H1 (cell line): ENCODE measurements around the gene NEUROG1. TPM values are rescaled to one million over a fixed set of nuclear protein-coding genes. Genes with fewer than 3 reads are reported as not detected.

Experiments
- CTCF ChIA-PET: fragments of 300-600 bp; sonication (Branson Sonifier 250); formaldehyde crosslinking; loops from one replicate; lab custom pipeline; 2021; ENCODE audit not compliant: partially characterized antibody; lab: Charles Lee
- POLR2A ChIA-PET: fragments of 300-600 bp; sonication (Branson Sonifier 250); formaldehyde crosslinking; loops from one replicate; lab custom pipeline; 2021; ENCODE audit warnings: inconsistent platforms; ENCODE audit not compliant: partially characterized antibody; lab: Charles Lee
- DNase-seq, 2 experiments: peaks; one replicate each; pipeline versions ENCODE4 v3.0.0 to v3.0.0-alpha.2; 2010 to 2022; ENCODE audit warnings: low spot score in 2 of 2, low read depth in 1 of 2, mixed read lengths in 1 of 2
- FAIRE-seq: peaks from 2 replicates; lab custom pipeline; 2011; peaks lifted over from hg19 to GRCh38; lab: Jason Lieb, UNC
- H2AFZ ChIP-seq: 2 replicates; pipeline ENCODE4 v1.8.1; 2012; ENCODE audit warnings: low read length, inconsistent platforms
- H2AK5ac ChIP-seq: 2 replicates; pipeline ENCODE4 v1.6.1; 2013; ENCODE audit warnings: low read depth, low read length
- H2BK120ac ChIP-seq: replicated peaks from 2 replicates; pipeline ENCODE3; 2013; ENCODE audit warnings: low read depth, low read length, inconsistent platforms
- H2BK12ac ChIP-seq: 2 replicates; pipeline ENCODE4 v1.6.1; 2013; ENCODE audit warnings: low read depth, low read length
- H2BK15ac ChIP-seq: 2 replicates; pipeline ENCODE4 v1.6.1; 2013; ENCODE audit warnings: low read length
- H2BK20ac ChIP-seq: 2 replicates; pipeline ENCODE4 v1.6.1; 2013; ENCODE audit warnings: low read length
- H2BK5ac ChIP-seq: 2 replicates; pipeline ENCODE4 v1.6.1; 2013; ENCODE audit warnings: low read depth, low read length
- H3K14ac ChIP-seq: 2 replicates; pipeline ENCODE4 v1.6.1; 2013; ENCODE audit warnings: inconsistent platforms; ENCODE audit not compliant: insufficient read length
- H3K18ac ChIP-seq: 2 replicates; pipeline ENCODE4 v1.6.1; 2013; ENCODE audit warnings: low read length; ENCODE audit errors: extremely low read depth
- H3K23ac ChIP-seq: 2 replicates; pipeline ENCODE4 v1.6.1; 2013; ENCODE audit warnings: inconsistent platforms; ENCODE audit not compliant: insufficient read length
- H3K23me2 ChIP-seq: 2 replicates; pipeline ENCODE4 v1.6.1; 2013; ENCODE audit warnings: low read depth, low read length
- H3K27ac ChIP-seq: 2 replicates; pipeline ENCODE4 v1.6.1; 2011; ENCODE audit warnings: low read depth, low read length, inconsistent platforms
- H3K27me3 ChIP-seq, 4 experiments: replicated peaks in 1 of 4; 1 replicate in 1 of 4; 2 replicates in 3 of 4; pipeline versions ENCODE4 v1.6.1 to v1.8.1; 2011 to 2013; ENCODE audit warnings: low read length in 3 of 4, mild to moderate bottlenecking in 3 of 4, inconsistent platforms in 2 of 4, mixed read lengths in 2 of 4, moderate library complexity in 1 of 4; ENCODE audit not compliant: control insufficient read depth in 3 of 4, insufficient read depth in 3 of 4; ENCODE audit errors: extremely low read depth in 1 of 4
- H3K36me3 ChIP-seq, 4 experiments: 2 replicates each; pipeline versions ENCODE4 v1.6.1 to v1.8.1; 2011 to 2013; ENCODE audit warnings: mild to moderate bottlenecking in 4 of 4, low read length in 3 of 4, moderate library complexity in 2 of 4, control low read depth in 1 of 4, inconsistent platforms in 1 of 4; ENCODE audit not compliant: insufficient read depth in 4 of 4, control insufficient read depth in 2 of 4
- H3K4ac ChIP-seq: replicated peaks from 2 replicates; pipeline ENCODE3; 2013; ENCODE audit warnings: low read length, low read depth, mixed read lengths, inconsistent platforms; ENCODE audit not compliant: insufficient read length
- H3K4me1 ChIP-seq, 4 experiments: replicated peaks in 1 of 4; 1 replicate in 1 of 4; 2 replicates in 3 of 4; pipeline versions ENCODE4 v1.6.1 to v1.8.1; 2011 to 2013; ENCODE audit warnings: low read length in 3 of 4, inconsistent platforms in 2 of 4, mixed read lengths in 1 of 4; ENCODE audit not compliant: insufficient read depth in 4 of 4, control insufficient read depth in 3 of 4
- H3K4me2 ChIP-seq, 2 experiments: 2 replicates each; pipeline versions ENCODE4 v1.6.1 to v1.8.1; 2011 to 2013; ENCODE audit warnings: low read depth in 2 of 2, low read length in 2 of 2, control low read depth in 1 of 2, inconsistent platforms in 1 of 2, mild to moderate bottlenecking in 1 of 2; ENCODE audit not compliant: insufficient read depth in 1 of 2
- H3K4me3 ChIP-seq, 4 experiments: fragments of 200-600, 300-600 bp in 1 of 4; sonication (generic), shearing (Covaris generic), sonication (Bioruptor Twin) in 1 of 4; 2 replicates each; pipeline versions ENCODE4 v1.5.1 to v1.8.1; 2011 to 2016; ENCODE audit warnings: low read length in 4 of 4, low read depth in 3 of 4, control low read depth in 2 of 4, inconsistent platforms in 2 of 4, mild to moderate bottlenecking in 2 of 4, mixed read lengths in 1 of 4, moderate library complexity in 1 of 4; ENCODE audit not compliant: insufficient read depth in 2 of 4; ENCODE audit errors: extremely low read depth in 1 of 4
- H3K56ac ChIP-seq: replicated peaks from 2 replicates; pipeline ENCODE3; 2013; ENCODE audit warnings: low read depth, mild to moderate bottlenecking, mixed read lengths, low read length, inconsistent platforms; ENCODE audit not compliant: insufficient read length
- H3K79me1 ChIP-seq: 2 replicates; pipeline ENCODE4 v1.6.1; 2013; ENCODE audit warnings: low read depth, low read length, control low read depth
- H3K79me2 ChIP-seq, 2 experiments: 2 replicates each; pipeline versions ENCODE4 v1.6.1 to v1.8.1; 2012 to 2013; ENCODE audit warnings: low read length in 2 of 2, mild to moderate bottlenecking in 2 of 2, inconsistent platforms in 1 of 2; ENCODE audit not compliant: insufficient read depth in 2 of 2, control insufficient read depth in 1 of 2
- H3K9ac ChIP-seq, 4 experiments: replicated peaks in 1 of 4; 1 replicate in 1 of 4; 2 replicates in 3 of 4; pipeline versions ENCODE4 v1.6.1 to v1.8.1; 2011 to 2013; ENCODE audit warnings: low read depth in 3 of 4, low read length in 3 of 4, control low read depth in 2 of 4, mild to moderate bottlenecking in 2 of 4, moderate library complexity in 2 of 4, inconsistent platforms in 1 of 4; ENCODE audit errors: extremely low read depth in 1 of 4
- H3K9me3 ChIP-seq, 2 experiments: 2 replicates each; pipeline versions ENCODE4 v1.6.1 to v1.8.1; 2012 to 2013; ENCODE audit warnings: mild to moderate bottlenecking in 2 of 2, moderate library complexity in 2 of 2, control low read depth in 1 of 2, inconsistent platforms in 1 of 2, low read depth in 1 of 2, low read length in 1 of 2, mixed read lengths in 1 of 2; ENCODE audit not compliant: insufficient read depth in 2 of 2
- H4K20me1 ChIP-seq, 2 experiments: replicated peaks in 1 of 2; 2 replicates each; pipeline versions ENCODE3 to v1.8.1; 2011 to 2013; ENCODE audit warnings: inconsistent platforms in 2 of 2, low read length in 2 of 2, mild to moderate bottlenecking in 1 of 2; ENCODE audit not compliant: insufficient read depth in 2 of 2, control insufficient read depth in 1 of 2
- H4K5ac ChIP-seq: 2 replicates; pipeline ENCODE4 v1.6.1; 2013; ENCODE audit warnings: low read length, low read depth, mixed read lengths, inconsistent platforms; ENCODE audit not compliant: insufficient read length
- H4K8ac ChIP-seq: 2 replicates; pipeline ENCODE4 v1.8.0; 2013; ENCODE audit warnings: mild to moderate bottlenecking, moderate library complexity, low read length, inconsistent platforms; ENCODE audit not compliant: insufficient read depth; ENCODE audit errors: extremely low read depth
- H4K91ac ChIP-seq: replicated peaks from 2 replicates; pipeline ENCODE3; 2013; ENCODE audit warnings: low read length, mixed read lengths, inconsistent platforms; ENCODE audit not compliant: insufficient read length
- BRCA1 ChIP-seq: IDR thresholded peaks from 2 replicates; pipeline ENCODE4 v1.6.1; 2012; ENCODE audit warnings: low read depth, low read length, improper control_type of control experiment
- CEBPB ChIP-seq: IDR thresholded peaks from 2 replicates; pipeline ENCODE4 v1.6.1; 2012; ENCODE audit warnings: low read depth, low read length
- EZH2 ChIP-seq: fragments of 200-600 bp; sonication (generic); IDR thresholded peaks from 2 replicates; pipeline ENCODE4 v1.7.1; 2012; ENCODE audit warnings: low read depth, mild to moderate bottlenecking, moderate library complexity, low read length, inconsistent platforms; ENCODE audit not compliant: severe bottlenecking
- POLR2A ChIP-seq, 2 experiments: IDR thresholded peaks; 1 replicate in 1 of 2; 2 replicates in 1 of 2; pipeline ENCODE4 v1.6.1; 2011; ENCODE audit warnings: low read depth in 2 of 2, low read length in 2 of 2, mild to moderate bottlenecking in 2 of 2; ENCODE audit errors: control extremely low read depth in 1 of 2
- SP1 ChIP-seq: IDR thresholded peaks from 2 replicates; pipeline ENCODE4 v1.6.1; 2011; ENCODE audit warnings: low read depth, low read length
- TAF7 ChIP-seq: optimal IDR thresholded peaks from 2 replicates; pipeline ENCODE3; 2011; ENCODE audit warnings: low read depth, mild to moderate bottlenecking, inconsistent platforms, low read length, moderate library complexity, borderline replicate concordance
- TEAD4 ChIP-seq: IDR thresholded peaks from 2 replicates; pipeline ENCODE4 v1.6.1; 2012; ENCODE audit warnings: low read depth, low read length, inconsistent platforms, mixed read lengths
- USF2 ChIP-seq: IDR thresholded peaks from 2 replicates; pipeline ENCODE4 v1.6.1; 2011; ENCODE audit warnings: low read length, improper control_type of control experiment
- ZNF274 ChIP-seq: IDR thresholded peaks from 2 replicates; pipeline ENCODE4 v1.7.0; 2012; ENCODE audit warnings: low read length, borderline replicate concordance; ENCODE audit errors: extremely low read depth
- WGBS, 2 experiments: shearing (Covaris generic) in 1 of 2; methylation state at CpG; one replicate each; pipeline versions ENCODE4 v1.1.6 to v1.1.7; 2013 to 2015; ENCODE audit warnings: low lambda C conversion rate in 2 of 2, mixed read lengths in 2 of 2, inconsistent platforms in 1 of 2, low coverage in 1 of 2, missing lambda C conversion rate in 1 of 2; ENCODE audit not compliant: insufficient replicate concordance in 2 of 2, insufficient coverage in 1 of 2, insufficient read length in 1 of 2; ENCODE audit errors: extremely low coverage in 1 of 2, missing lambda C conversion rate in 1 of 2; 5-methylcytosine and 5-hydroxymethylcytosine counted together
- polyA plus RNA-seq, 7 experiments: library from polyadenylated mRNA; depleted of rRNA in 3 of 7; stranded (reverse) in 5 of 7; unstranded in 2 of 7; fragments of >200 nt in 5 of 7; fragments of 200-250 nt in 2 of 7; gene quantifications; 1 replicate in 5 of 7; 2 replicates in 1 of 7; 4 replicates in 1 of 7; pipeline versions ENCODE4 v1.2.1 to v1.2.3, GENCODE V29; 2011 to 2013; ENCODE audit warnings: missing spikeins in 2 of 7, mixed read lengths in 2 of 7
- total RNA-seq: library from RNA; stranded (reverse); fragmentation: NEBNext Ultra II Directional; extraction: Animal tissue kit (Norgen Biotek cat#: 25700); gene quantifications from 2 replicates; pipeline ENCODE4 v1.2.1, GENCODE V29; 2021
- TF ChIP-seq, protein P1 (sequence below): IDR thresholded peaks from 2 replicates; pipeline ENCODE4 v1.6.1; 2012; ENCODE audit warnings: inconsistent platforms

Gene NEUROG1
- total and polyA plus RNA-seq, 2 of the 8 experiments (the other 6 are each of a cell fraction or from before 2014, with no cell fraction given) = not detected

DNA sequence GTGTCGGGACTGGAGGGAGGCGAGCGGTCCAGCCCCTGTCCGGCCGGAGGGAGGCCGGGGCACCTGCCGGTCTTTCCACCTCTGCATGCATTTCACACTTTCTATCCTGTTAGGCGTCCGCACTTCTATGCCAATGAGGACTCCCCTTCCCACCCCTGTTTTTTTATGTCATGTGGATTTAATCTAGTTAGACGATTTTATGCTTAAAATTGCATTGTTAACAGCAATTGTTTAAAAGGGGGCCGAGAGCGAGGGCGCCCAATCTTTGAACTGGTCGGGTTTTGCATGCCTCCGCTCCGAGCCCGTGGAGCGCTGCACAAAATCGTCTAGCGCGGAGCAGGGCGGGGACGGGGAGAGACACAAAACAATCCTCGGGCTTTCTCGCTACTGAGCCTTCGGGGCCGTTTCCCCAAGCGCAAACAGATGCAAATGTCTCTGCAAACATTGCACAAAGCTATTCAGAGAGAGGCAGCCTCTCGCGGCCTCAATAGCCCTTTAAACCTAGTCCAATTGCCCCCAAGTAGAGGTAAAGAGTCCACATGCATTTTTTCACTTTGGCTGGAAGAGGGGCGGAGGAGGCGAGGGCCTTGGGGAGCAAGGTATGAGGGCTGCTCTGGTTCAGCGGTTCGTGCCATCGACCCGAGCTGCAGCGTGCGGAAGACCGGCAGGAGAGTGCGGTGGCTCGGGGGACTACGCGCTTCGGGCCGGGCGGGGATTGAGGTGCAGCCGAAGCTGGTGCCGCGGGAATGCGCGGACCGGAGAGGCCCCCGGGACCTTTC is 46.1 kb downstream of the NEUROG1 start:
- CTCF ChIA-PET = interaction anchor here (0.7 to 9.9 kb wide), 12 partner anchors 10 to 72 kb away, joined by 3 to 137 read pairs (median 6); partner anchors contain the start of gene NEUROG1
- Histone ChIP-seq H3K4me1 (peaks cover 4 to 43% (median 25%) of the 10 kb centered on the region in 4 experiments), H2BK15ac (no peak overlapping the region), H4K20me1 (peaks cover 10 to 27% of the 10 kb centered on the region in 2 experiments), H3K14ac (no peak overlapping the region), H2AFZ (no peak overlapping the region), H2BK12ac (peak overlapping the region; percentile 71; the same call in 1 of the 2 replicates), H3K36me3 (no peaks in the 10 kb centered on the region), H3K9ac (no peak overlapping the region), H2BK120ac (no peak overlapping the region), H3K23ac (no peak overlapping the region), H3K27me3 (peaks cover 89 to 100% (median 100%) of the 10 kb centered on the region in 4 experiments), H3K56ac (no peak overlapping the region), H4K91ac (no peak overlapping the region), H2BK20ac (0 out of 2 replicates have a peak overlapping the region, but pooled peaks have one; percentile 90), H4K8ac (no peak overlapping the region), H3K4me3 (peak overlapping the region; percentile 32 to 56 (median 46); a peak in 7 of 8 replicates), H3K4ac (no peak overlapping the region), H3K4me2 (peak overlapping the region; percentile 73 to 76), H3K23me2 (peaks cover 20% of the 10 kb centered on the region; the same call in 1 of the 2 replicates), H3K9me3 (no peaks in the 10 kb centered on the region), H3K79me1 (no peaks in the 10 kb centered on the region), H4K5ac (no peak overlapping the region), H2BK5ac (peak overlapping the region; percentile 35; the same call in 1 of the 2 replicates), H3K27ac (no peak overlapping the region), H3K79me2 (no peaks in the 10 kb centered on the region), H3K18ac (peak overlapping the region; percentile 60), H2AK5ac (no peak overlapping the region)
- WGBS, 2 experiments = 2% methylated on average over 52 of the region's 53 CpGs; no CpG with 5 or more reads in 1 of the 2 experiments
- no peak for FAIRE-seq
- POLR2A ChIA-PET = interaction anchor here (1.2 to 2.8 kb wide), 3 partner anchors 44 to 57 kb away, joined by 3 to 15 read pairs (median 4); partner anchors contain the start of gene NEUROG1
- peak in 1 of 2 experiments; percentile 55 for DNase-seq
- no peak for TF ChIP-seq SP1
- TF ChIP-seq TAF7 = no peak
- TF ChIP-seq BRCA1 = no peak
- TF ChIP-seq POLR2A (IDR thresholded peaks at IDR 0.05; ENCODE audit: control extremely low read depth in 1 of 2, low read depth in 2 of 2, low read length in 2 of 2) = no peak
- no peak for TF ChIP-seq USF2
- no peak for TF ChIP-seq ZNF274
- no peak for TF ChIP-seq CEBPB
- peak; percentile 93 for TF ChIP-seq EZH2
- TF ChIP-seq, protein P1, sequence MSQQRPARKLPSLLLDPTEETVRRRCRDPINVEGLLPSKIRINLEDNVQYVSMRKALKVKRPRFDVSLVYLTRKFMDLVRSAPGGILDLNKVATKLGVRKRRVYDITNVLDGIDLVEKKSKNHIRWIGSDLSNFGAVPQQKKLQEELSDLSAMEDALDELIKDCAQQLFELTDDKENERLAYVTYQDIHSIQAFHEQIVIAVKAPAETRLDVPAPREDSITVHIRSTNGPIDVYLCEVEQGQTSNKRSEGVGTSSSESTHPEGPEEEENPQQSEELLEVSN = peak; percentile 83
- no peak for TF ChIP-seq TEAD4
